Measurements from ENCODE around the gene TLL2. TPM values are rescaled to one million over a fixed set of nuclear protein-coding genes. Genes with fewer than 3 reads are reported as not detected.

TLL2 gene
- total RNA-seq, 1 experiment from 2014 or later, result 0.18 TPM

DNA sequence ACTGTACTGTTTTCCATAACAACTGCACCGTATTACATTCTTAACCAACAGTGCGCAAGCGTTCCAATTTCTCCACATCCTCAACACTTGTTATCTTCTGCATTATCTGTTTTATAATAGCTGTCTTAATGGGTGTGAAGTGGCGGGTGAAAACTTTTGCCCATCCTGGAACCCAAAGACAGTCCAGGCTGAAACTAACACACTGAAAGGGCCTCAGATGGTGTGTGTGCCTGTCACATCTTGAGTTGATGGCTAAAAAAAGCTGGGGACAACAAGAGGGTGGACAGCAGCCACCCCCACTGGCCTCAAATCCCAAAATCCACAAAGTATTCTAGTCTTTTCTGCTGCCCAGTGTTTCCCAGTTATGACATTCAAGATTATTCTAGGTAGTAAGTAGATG lies 174.3 kb downstream of the TLL2 start:
- Histone ChIP-seq H3K36me3 (ENCODE audit: low read depth, low read length) (no peaks in the 10 kb centered on the region; the same call in 1 of the 2 replicates), H2AFZ (ENCODE audit: low read length) (no peak overlapping the region), H4K20me1 (ENCODE audit: low read length) (no peaks in the 10 kb centered on the region), H3K27me3 (ENCODE audit: low read length) (peaks cover 12% of the 10 kb centered on the region), H3K27ac (ENCODE audit: low read length) (no peak overlapping the region), H3K4me2 (ENCODE audit: low read length) (no peak overlapping the region), H3K9me3 (ENCODE audit: low read length) (no peaks in the 10 kb centered on the region), H3K9me2 (replicated peaks; ENCODE audit: low read length) (no peaks in the 10 kb centered on the region), H3K4me1 (ENCODE audit: insufficient read depth, low read length) (no peaks in the 10 kb centered on the region), H3K79me2 (ENCODE audit: low read length) (no peaks in the 10 kb centered on the region), H3F3A (ENCODE audit: low read length, unreplicated experiment) (no peaks in the 10 kb centered on the region), H3K4me3 (ENCODE audit: low read length) (no peak overlapping the region), H3K9ac (ENCODE audit: low read length) (no peak overlapping the region)
- DNase-seq (no peak), ATAC-seq (no peak)
- CTCF ChIA-PET, result no interaction called here
- intact Hi-C loops (cut with micrococcal nuclease), result no loop called here
- TF ChIP-seq, protein P1, sequence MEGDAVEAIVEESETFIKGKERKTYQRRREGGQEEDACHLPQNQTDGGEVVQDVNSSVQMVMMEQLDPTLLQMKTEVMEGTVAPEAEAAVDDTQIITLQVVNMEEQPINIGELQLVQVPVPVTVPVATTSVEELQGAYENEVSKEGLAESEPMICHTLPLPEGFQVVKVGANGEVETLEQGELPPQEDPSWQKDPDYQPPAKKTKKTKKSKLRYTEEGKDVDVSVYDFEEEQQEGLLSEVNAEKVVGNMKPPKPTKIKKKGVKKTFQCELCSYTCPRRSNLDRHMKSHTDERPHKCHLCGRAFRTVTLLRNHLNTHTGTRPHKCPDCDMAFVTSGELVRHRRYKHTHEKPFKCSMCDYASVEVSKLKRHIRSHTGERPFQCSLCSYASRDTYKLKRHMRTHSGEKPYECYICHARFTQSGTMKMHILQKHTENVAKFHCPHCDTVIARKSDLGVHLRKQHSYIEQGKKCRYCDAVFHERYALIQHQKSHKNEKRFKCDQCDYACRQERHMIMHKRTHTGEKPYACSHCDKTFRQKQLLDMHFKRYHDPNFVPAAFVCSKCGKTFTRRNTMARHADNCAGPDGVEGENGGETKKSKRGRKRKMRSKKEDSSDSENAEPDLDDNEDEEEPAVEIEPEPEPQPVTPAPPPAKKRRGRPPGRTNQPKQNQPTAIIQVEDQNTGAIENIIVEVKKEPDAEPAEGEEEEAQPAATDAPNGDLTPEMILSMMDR (conservative IDR thresholded peaks at IDR 0.05; ENCODE audit: low read depth, low read length), result no peak
- TF ChIP-seq EZH2 (IDR thresholded peaks at IDR 0.05; ENCODE audit: low read length, unreplicated experiment) (no peak), EZH2phosphoT487 (IDR thresholded peaks at IDR 0.05; ENCODE audit: borderline replicate concordance, low read length) (no peak)
- POLR2A ChIA-PET (ENCODE audit: unreplicated experiment), result no interaction called here
- BruUV-seq (replicated peaks), result no TSS peak

DNA sequence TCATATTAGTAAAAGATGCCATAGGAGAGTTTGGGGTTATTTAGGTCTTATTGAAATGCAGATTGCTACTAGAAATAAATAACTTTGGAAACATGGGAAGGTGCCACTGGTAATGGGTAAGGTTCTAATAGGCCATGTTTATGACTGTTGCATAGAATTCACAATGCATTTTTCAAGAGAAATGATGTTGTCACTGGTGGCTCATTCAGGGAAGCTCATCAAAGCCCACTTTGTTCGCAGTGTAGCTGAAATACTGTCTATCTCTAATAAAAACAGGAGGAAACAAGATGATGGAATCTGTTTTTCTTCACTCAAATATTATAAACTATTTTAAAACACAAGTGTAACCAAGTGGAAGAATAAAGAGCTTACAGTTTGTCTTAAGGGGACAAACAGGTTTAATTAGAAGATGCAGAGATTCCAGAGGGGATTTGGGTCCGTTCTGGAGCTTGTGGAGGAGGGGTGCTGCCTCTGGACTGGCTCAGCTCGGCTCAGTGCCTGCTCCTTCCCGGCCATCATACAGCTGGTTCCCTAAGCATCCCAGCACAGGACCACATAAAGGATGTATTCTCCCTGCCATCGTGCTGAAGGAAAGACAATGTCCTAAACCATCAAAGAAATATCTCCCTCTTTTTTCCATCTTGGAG lies 175.3 kb downstream of the TLL2 start:
- TF ChIP-seq, protein P1 (conservative IDR thresholded peaks at IDR 0.05; ENCODE audit: low read depth, low read length), result no peak
- TF ChIP-seq EZH2phosphoT487 (IDR thresholded peaks at IDR 0.05; ENCODE audit: borderline replicate concordance, low read length), result no peak
- no peak for TF ChIP-seq EZH2 (IDR thresholded peaks at IDR 0.05; ENCODE audit: low read length, unreplicated experiment)
- no peak for ATAC-seq

DNA sequence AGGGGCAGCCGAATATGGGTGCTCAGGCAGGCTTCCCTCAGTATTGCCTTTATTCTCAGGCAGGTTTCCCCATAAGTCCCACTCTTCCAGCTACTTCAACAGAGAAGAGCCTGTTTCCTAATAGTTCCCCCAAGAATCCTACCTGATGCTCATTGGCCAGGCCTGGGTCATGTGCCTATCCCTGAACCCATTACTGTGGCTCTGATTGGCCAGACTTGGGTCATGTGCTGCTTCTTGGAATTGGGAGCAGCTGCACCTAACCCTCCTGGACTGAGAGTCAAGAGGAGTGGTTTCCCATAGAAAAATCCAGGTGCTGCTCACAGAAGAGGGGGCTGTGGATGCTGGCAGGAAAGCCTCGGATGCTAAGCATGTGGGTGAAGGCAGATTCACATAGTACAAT lies 176.6 kb downstream of the TLL2 start:
- Histone ChIP-seq H2AFZ (ENCODE audit: low read length) (no peak overlapping the region), H3K4me2 (ENCODE audit: low read length) (no peak overlapping the region), H3K27me3 (ENCODE audit: low read length) (peaks cover 21% of the 10 kb centered on the region), H3K9me3 (ENCODE audit: low read length) (no peaks in the 10 kb centered on the region), H3K27ac (ENCODE audit: low read length) (no peak overlapping the region), H3K4me3 (ENCODE audit: low read length) (no peak overlapping the region), H4K20me1 (ENCODE audit: low read length) (no peaks in the 10 kb centered on the region), H3K4me1 (ENCODE audit: insufficient read depth, low read length) (no peaks in the 10 kb centered on the region), H3K9me2 (replicated peaks; ENCODE audit: low read length) (no peaks in the 10 kb centered on the region), H3K36me3 (ENCODE audit: low read depth, low read length) (no peaks in the 10 kb centered on the region; the same call in 1 of the 2 replicates), H3K9ac (ENCODE audit: low read length) (no peak overlapping the region), H3K79me2 (ENCODE audit: low read length) (no peaks in the 10 kb centered on the region), H3F3A (ENCODE audit: low read length, unreplicated experiment) (no peaks in the 10 kb centered on the region)
- BruUV-seq (replicated peaks), result no TSS peak
- no peak for ATAC-seq
- intact Hi-C loops (cut with micrococcal nuclease), result no loop called here
- ChIA-PET POLR2A (ENCODE audit: unreplicated experiment) (no interaction called here), CTCF (interaction anchor here (0.6 kb wide), 1 partner anchor 8 kb away, joined by 3 read pairs; no protein-coding TSS in a partner anchor)
- TF ChIP-seq EZH2 (IDR thresholded peaks at IDR 0.05; ENCODE audit: low read length, unreplicated experiment) (no peak), EZH2phosphoT487 (IDR thresholded peaks at IDR 0.05; ENCODE audit: borderline replicate concordance, low read length) (no peak)
- TF ChIP-seq, protein P1 (conservative IDR thresholded peaks at IDR 0.05; ENCODE audit: low read depth, low read length), result no peak
- DNase-seq, result no peak

More for the DNA sequence above, 175.3 kb downstream of the TLL2 start:
- Histone ChIP-seq H3K9ac (ENCODE audit: low read length) (no peak overlapping the region), H3K36me3 (ENCODE audit: low read depth, low read length) (no peaks in the 10 kb centered on the region; the same call in 1 of the 2 replicates), H3F3A (ENCODE audit: low read length, unreplicated experiment) (no peaks in the 10 kb centered on the region), H3K27me3 (ENCODE audit: low read length) (peaks cover 15% of the 10 kb centered on the region), H3K9me2 (replicated peaks; ENCODE audit: low read length) (no peaks in the 10 kb centered on the region), H3K79me2 (ENCODE audit: low read length) (no peaks in the 10 kb centered on the region), H3K4me1 (ENCODE audit: insufficient read depth, low read length) (no peaks in the 10 kb centered on the region), H3K4me2 (ENCODE audit: low read length) (no peak overlapping the region), H2AFZ (ENCODE audit: low read length) (no peak overlapping the region), H4K20me1 (ENCODE audit: low read length) (no peaks in the 10 kb centered on the region), H3K9me3 (ENCODE audit: low read length) (no peaks in the 10 kb centered on the region), H3K27ac (ENCODE audit: low read length) (no peak overlapping the region), H3K4me3 (ENCODE audit: low read length) (no peak overlapping the region)
- CTCF ChIA-PET, result no interaction called here
- BruUV-seq (replicated peaks), result no TSS peak
- intact Hi-C loops (cut with micrococcal nuclease), result no loop called here
- DNase-seq, result no peak
- POLR2A ChIA-PET (ENCODE audit: unreplicated experiment), result no interaction called here
